ENCODE measurements around the gene CHM.
"Not testable (repeated sequence)": the region's sequence is repeated elsewhere in the genome, so short reads cannot be mapped to it uniquely, and the experiment has no call there.

Gene CHM

GRCh38 chrX:86047174-86047935 is at the start of gene CHM:
Gene CHM (minus strand): TSS chrX:86047558. CDS start chrX:86047532, 26 bp downstream.
- peak; percentile 57 for DNase-seq

- no peak for DNase-seq
Measured at GRCh38 chrX:86078650-86079049, 31.3 kb upstream of the CHM start.

- DNase-seq: no peak
Measured at GRCh38 chrX:86066998-86067397, 19.6 kb upstream of the CHM start.

- DNase-seq: no peak
Measured at GRCh38 chrX:86061407-86061806, 14.0 kb upstream of the CHM start.

- DNase-seq: no peak
Measured at GRCh38 chrX:86051741-86052140, 4.4 kb upstream of the CHM start.

- DNase-seq: no peak
Measured at GRCh38 chrX:86047936-86048280, 550 bp upstream of the CHM start.

- no peak for DNase-seq
Measured at GRCh38 chrX:86044216-86044615, 3.1 kb downstream of the CHM start.

GRCh38 chrX:86039625-86040568 is 7.5 kb downstream of the CHM start:
- DNase-seq: no peak

GRCh38 chrX:86033385-86033784 is 14.0 kb downstream of the CHM start:
- DNase-seq: no peak

- no peak for DNase-seq
Measured at GRCh38 chrX:86028681-86029080, 18.7 kb downstream of the CHM start.

GRCh38 chrX:86023811-86024210 is 23.5 kb downstream of the CHM start:
- DNase-seq: no peak

- no peak for DNase-seq
Measured at GRCh38 chrX:86021652-86022289, 25.6 kb downstream of the CHM start.

- no peak for DNase-seq
Measured at GRCh38 chrX:86016139-86016538, 31.2 kb downstream of the CHM start.

GRCh38 chrX:86014959-86015358 is 32.4 kb downstream of the CHM start:
- DNase-seq: not testable (repeated sequence)

GRCh38 chrX:86014421-86014820 is 32.9 kb downstream of the CHM start:
- no peak for DNase-seq

- no peak for DNase-seq
Measured at GRCh38 chrX:86013792-86014191, 33.6 kb downstream of the CHM start.

GRCh38 chrX:86012188-86012587 is 35.2 kb downstream of the CHM start:
- DNase-seq: no peak

GRCh38 chrX:86009803-86010202 is 37.6 kb downstream of the CHM start:
- not testable (repeated sequence) for DNase-seq

- DNase-seq: not testable (repeated sequence)
Measured at GRCh38 chrX:86007891-86008290, 39.5 kb downstream of the CHM start.

GRCh38 chrX:86002076-86002896 is 45.1 kb downstream of the CHM start:
- no peak for DNase-seq

- no peak for DNase-seq
Measured at GRCh38 chrX:85998954-85999353, 48.4 kb downstream of the CHM start.

GRCh38 chrX:85996555-85996954 is 50.8 kb downstream of the CHM start:
- no peak for DNase-seq

GRCh38 chrX:85995641-85996040 is 51.7 kb downstream of the CHM start:
- DNase-seq: no peak
